Vagina (tissue), 2 donors: ENCODE results near the gene CD48.

ENCODE experiments used
- POLR2A ChIP-seq, 2 donors: fragments of 450-650 bp; IDR thresholded peaks; one replicate each; pipeline ENCODE4 v1.6.1; 2017; ENCODE audit warnings: antibody characterized with exemption in 2 of 2, mild to moderate bottlenecking in 2 of 2, moderate library complexity in 2 of 2
- POLR2AphosphoS5 ChIP-seq, 2 donors: sonication (generic); formaldehyde crosslinking; IDR thresholded peaks; one replicate each; pipeline ENCODE4 v1.9.0; 2017; ENCODE audit warnings: antibody characterized with exemption in 2 of 2, mild to moderate bottlenecking in 2 of 2, low read depth in 1 of 2; ENCODE audit not compliant: insufficient read depth in 1 of 2
- TF ChIP-seq, protein P1 (sequence below), 3 experiments: fragments of 450-650 bp in 2 of 3; fragments of 200-600 bp in 1 of 3; sonication (generic) in 1 of 3; IDR thresholded peaks; one replicate each; pipeline ENCODE4 v1.5.1; 2017 to 2019; ENCODE audit warnings: antibody characterized with exemption in 3 of 3, mild to moderate bottlenecking in 2 of 3, moderate library complexity in 2 of 3

DNA sequence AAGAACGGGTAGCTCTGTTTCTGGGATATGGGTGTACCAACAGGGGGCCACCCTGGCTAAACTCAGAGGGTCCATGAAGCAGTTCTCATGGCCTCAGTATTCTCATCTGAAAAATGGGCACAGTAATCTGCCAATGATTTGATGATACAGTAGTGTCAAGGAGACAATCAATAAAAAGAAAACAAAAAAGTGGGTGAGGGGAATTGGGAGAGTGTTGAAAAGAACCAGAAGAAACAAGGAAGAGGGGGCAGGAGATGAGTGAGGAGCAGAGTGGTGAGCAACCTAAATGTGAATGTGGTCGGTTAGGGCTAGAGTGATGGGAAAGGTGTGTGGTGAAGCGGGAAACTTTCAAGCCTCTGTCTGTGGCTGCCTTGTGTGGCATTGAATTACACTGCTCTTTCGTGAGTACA is 29.5 kb upstream of the CD48 start:
- TF ChIP-seq, protein P1, sequence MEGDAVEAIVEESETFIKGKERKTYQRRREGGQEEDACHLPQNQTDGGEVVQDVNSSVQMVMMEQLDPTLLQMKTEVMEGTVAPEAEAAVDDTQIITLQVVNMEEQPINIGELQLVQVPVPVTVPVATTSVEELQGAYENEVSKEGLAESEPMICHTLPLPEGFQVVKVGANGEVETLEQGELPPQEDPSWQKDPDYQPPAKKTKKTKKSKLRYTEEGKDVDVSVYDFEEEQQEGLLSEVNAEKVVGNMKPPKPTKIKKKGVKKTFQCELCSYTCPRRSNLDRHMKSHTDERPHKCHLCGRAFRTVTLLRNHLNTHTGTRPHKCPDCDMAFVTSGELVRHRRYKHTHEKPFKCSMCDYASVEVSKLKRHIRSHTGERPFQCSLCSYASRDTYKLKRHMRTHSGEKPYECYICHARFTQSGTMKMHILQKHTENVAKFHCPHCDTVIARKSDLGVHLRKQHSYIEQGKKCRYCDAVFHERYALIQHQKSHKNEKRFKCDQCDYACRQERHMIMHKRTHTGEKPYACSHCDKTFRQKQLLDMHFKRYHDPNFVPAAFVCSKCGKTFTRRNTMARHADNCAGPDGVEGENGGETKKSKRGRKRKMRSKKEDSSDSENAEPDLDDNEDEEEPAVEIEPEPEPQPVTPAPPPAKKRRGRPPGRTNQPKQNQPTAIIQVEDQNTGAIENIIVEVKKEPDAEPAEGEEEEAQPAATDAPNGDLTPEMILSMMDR (IDR thresholded peaks at IDR 0.05) = no peak
- no peak for TF ChIP-seq POLR2A (IDR thresholded peaks at IDR 0.05)
- TF ChIP-seq POLR2AphosphoS5 (IDR thresholded peaks at IDR 0.05; ENCODE audit: insufficient read depth in 1 of 2, low read depth in 1 of 2) = no peak
